ENCODE measurements around the gene TMEM59L.

GRCh38 chr19:18617562-18617961 lies 4.9 kb downstream of the TMEM59L start:
- no peak for TF ChIP-seq RAD21 (IDR thresholded peaks at IDR 0.05; ENCODE audit: low read length)
- no peak for TF ChIP-seq RFX5 (IDR thresholded peaks at IDR 0.05; ENCODE audit: low read length)
- TF ChIP-seq PBX3 (IDR thresholded peaks at IDR 0.05), result no peak
- no peak for TF ChIP-seq NRF1 (IDR thresholded peaks at IDR 0.05; ENCODE audit: low read depth, low read length)
- TF ChIP-seq GATA2 (CRISPR knock-in tag; IDR thresholded peaks at IDR 0.05), result no peak
- TF ChIP-seq POLR2AphosphoS5 (IDR thresholded peaks at IDR 0.05; ENCODE audit: low read depth, low read length), result no peak

Data from SK-N-SH (cell line).